HTR-8/SVneo (cell line): Measurements from ENCODE around the gene CACNB2.
"Not testable (repeated sequence)": the region's sequence is repeated elsewhere in the genome, so short reads cannot be mapped to it uniquely, and the experiment has no call there.

Experiments
- DNase-seq: peaks from one replicate; pipeline ENCODE4 v3.0.0; 2011; ENCODE audit warnings: low spot score, mixed read lengths; ENCODE audit not compliant: insufficient read length
- FAIRE-seq: peaks from 2 replicates; lab custom pipeline; 2011; peaks lifted over from hg19 to GRCh38; lab: Jason Lieb, UNC

Gene CACNB2

DNA sequence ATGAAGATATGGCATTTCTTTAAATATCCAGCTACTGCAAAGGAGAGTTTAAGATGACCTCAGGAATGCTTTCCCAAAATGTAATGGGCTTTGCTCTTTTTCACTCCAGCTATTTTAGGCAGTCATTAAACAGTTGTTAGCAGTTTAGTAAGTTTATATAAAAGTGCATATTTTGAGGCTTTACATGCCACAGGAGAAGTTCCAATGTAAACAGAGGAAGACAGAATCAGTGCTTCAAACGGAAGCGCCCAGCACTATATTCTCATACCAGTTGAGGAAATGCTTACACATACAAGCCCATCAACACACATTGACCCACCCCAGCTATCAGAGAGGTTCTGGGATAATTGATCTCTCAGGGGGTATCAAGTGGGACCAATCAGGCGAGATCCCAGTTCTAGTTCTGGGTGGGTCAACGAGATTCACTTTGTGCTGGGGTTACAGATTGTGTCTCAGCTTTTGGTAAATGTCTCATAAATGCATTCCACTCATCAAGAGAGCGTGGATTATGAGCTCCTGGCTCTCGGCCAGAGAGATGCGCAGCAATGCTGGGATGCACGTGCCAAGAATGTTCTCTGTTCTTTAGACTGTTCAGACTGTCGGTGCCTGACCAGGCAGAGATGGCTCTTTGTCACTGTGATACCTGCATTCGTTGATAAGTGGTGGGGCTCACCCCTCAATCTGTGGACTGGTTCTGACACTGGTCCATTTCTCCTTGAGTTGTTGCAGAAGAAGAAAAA, 55.0 kb downstream of the CACNB2 start:
- DNase-seq (no peak), FAIRE-seq (no peak)

DNA sequence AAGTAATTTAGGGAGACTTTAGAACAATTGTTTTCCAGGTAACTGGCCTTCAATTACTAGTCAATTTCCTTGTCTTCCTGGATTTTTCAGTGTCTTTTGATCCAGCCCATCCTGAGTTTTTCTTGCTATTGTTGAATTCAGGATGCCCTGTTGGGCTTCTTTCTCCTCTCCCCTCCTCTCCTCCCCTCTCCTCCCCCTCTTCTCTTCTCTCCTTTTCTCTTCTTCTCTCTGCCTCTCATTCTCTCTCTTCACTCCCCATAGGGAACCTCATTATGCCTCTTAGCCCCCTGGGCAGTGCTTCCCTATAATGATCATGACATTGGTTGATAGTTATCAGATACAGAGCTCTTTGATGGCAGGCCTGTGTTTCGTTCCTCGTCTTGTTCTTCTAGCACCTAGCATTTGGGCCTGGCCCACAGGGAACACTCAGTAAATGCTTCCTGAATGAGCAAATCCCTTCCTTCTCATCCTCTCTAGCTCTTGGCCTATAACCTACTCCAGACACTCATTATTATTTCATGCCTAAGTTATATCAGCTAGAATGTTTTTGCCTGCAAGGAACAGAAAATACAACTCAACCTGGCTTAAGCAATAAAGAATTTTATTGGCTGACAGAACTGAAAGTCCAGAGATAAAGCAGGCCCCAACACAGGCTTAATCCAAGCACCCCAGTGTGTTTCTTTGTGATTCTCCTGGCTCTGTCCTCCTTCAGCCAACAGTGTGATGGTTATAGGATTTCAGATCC, 56.8 kb downstream of the CACNB2 start:
- FAIRE-seq: no peak
- DNase-seq: no peak

DNA sequence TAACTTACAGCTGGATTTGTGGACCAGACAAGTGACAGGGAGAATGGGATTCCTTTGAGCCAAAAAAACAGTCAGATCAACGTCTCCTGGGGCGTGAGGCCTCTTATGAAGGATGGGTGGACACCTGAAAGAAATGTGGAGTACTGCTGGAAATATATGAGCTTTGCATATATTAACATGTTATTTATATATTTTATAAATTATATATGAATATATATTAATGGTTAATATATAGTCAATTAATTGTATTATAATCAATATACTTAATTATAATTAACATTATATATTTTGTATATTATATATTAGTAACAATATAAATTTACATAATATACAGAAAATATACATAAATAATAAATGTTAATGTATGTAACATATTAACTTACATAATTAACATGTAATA, 57.5 kb downstream of the CACNB2 start:
- FAIRE-seq: no peak
- DNase-seq: no peak

DNA sequence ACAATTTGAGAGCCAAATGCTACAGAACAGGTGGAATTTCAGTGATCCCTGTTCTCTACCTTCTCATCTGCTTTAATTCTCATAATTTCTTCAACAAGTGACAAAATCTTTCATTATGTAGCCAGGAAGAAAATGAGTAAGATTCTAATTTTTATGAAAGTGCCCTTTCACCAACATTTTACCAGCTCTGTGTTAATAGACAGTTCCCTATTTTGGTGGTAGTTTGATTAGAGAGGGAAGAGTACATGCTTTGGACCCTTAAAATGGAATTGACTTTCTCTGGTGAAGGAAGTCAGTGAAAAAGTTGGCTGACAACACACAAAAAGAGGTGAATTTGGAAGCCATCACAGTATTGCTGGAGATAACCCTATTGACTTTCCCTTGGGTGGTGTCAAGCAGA, 61.7 kb downstream of the CACNB2 start:
- DNase-seq: no peak
- no peak for FAIRE-seq

DNA sequence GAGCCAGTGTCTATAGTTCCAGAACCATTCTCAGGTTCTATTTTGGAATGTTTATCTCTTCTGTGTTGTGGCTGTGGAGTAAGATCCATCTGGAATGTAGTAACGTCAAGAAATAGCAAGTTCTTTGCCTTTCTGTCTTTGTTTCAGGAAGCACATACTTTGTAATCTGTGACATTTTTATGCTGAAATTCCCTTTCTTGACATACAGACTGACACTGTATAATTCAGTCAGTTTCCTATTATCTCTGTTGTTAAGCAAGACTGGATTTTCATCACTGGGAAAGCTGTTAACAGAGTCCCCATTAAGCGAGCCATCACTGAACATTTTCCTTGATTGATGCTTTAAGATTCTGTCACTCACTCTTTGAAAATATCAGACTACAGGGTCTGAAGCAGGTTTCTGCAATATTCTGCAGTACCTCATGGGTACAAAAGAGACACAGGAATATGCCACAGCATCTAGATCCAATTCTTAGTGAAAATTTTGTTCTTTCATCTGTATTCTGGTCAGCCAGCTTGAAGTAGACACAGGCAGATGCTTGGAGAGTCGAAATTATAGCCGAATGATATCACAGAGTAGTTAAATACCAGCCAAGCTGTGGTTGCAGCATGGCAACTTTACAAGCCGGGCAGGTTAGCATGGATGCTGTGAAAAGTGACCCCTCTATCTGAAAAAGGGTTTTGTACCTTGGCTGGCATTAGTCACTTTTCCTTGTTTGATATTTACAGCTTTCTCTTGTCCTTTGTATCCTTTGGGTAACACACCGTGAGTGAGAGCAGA, 62.6 kb downstream of the CACNB2 start:
- no peak for FAIRE-seq
- DNase-seq: no peak

DNA sequence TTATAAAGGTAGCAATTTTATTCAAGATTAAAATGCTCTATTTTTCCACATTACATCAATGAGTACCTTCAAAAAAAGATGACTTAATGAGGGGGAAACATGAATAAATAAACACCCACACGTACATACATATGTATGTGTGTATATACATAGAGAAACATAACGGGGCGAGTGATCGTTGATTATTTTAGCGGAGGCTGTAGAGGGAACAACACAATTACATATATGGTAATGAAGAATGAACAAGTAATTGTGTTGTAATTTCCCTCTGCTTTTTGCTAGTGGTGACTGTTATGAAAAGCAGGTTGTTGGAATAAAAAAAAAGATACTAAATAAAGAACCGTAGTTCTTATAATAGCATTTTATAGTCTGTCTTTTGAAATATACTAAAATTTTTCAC, 63.2 kb downstream of the CACNB2 start:
- DNase-seq (no peak), FAIRE-seq (no peak)

DNA sequence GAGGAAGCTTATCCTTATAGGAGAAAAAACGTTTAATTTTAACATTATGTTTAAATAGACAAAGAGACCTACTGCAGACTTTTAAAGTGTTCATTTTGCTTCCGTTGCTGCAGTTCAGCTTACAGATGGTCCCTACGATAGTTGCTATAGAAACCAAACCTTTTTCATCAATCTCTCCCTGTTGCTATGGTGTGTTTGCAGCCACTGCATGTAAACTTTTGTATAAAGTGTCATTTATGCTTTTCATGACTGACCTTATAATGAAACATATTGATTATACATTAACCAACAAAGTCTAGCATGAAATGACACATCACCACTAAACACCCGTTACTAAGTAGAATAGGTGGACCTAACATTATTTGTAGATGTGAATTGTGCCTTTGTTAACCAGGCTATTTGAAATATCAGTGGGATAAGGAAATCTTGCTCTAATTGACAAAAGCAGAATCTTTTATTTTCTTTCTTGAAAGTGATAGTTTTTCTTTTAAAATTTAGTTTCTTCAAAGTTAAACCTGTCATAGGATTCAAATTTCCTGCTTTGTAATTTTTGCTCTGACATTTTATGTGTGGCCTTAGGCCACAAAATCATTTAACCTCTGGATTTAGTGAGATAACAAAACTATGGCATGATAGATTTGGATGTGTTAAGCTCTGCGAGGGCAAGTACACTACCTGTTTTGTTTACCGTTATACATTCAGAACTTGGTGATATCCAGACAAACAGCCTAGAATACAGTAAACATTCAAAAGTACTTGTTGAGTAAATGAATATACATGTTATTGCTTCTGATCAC, 64.0 kb downstream of the CACNB2 start:
- FAIRE-seq: no peak
- DNase-seq: no peak

DNA sequence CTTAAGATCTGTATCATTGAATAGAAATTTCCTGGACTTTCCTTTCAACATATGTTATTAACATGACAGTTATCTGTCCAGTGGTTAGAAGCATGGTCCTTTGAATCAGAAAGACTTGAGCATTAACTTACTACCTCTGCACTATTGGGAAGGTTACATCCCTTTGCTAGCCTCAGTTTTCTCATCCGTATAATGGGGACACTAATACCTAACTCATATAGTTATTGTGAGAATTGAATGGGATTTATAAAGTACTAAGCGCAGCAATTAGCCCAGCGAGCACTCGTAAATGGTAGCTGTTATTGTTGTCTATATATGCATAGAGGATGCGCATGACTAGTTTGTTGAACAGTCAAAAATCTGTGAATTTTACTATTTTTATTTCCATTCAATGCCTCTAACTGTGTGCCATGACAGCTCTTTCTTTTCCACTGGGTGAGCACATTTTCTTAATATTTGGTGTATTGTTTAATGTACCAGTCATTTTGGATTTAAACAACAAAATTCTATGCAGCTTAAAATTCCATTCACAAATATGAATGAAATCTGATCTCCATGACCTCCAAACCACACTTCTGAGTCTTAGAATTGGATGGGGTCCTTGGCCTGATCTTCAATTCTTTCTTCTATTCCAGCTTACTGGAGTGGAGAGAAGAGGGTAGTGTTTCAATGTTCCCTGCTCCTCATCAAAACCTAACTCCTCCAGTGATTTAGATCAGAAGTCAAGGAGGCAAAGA, 65.0 kb downstream of the CACNB2 start:
- no peak for DNase-seq

DNA sequence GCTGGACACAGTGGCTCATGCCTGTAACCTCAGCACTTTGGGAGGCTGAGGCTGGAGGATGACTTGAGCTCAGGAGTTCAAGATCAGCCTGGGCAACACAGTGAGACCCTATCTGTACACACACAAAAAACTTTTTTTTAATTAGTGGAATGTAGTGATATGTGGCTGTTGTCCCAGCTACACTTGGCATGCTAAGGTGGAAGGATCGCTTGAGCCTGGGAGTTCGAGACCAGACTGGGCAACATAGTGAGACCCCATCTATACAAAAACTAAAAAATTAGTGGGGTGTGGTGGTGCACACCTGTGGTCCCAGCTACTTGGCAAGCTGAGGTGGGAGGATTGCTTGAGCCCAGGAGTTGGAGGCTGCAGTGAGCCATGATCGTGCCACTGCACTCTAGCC, 68.0 kb downstream of the CACNB2 start:
- not testable (repeated sequence) for DNase-seq, FAIRE-seq

More for the DNA sequence above, 65.0 kb downstream of the CACNB2 start:
- no peak for FAIRE-seq

DNA sequence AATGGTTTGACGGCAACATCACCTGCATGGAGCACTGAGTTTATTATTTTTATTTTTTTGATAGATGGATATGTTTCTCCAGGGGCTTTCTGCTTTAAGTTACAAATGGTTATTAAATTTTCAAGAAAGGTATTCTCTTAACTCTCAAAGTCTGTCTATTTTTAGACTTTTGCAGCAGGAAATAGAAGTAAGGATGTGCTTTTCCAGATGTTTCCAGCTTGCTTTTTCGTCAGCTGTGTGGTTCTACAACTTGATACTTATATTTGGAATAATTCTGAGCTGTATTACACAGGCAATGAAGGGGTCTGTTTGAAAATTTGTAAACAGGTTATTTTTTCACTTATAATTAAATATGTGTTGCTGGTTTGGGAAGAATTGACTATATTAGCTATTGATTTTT, 69.0 kb downstream of the CACNB2 start:
- DNase-seq: no peak
- FAIRE-seq: no peak

DNA sequence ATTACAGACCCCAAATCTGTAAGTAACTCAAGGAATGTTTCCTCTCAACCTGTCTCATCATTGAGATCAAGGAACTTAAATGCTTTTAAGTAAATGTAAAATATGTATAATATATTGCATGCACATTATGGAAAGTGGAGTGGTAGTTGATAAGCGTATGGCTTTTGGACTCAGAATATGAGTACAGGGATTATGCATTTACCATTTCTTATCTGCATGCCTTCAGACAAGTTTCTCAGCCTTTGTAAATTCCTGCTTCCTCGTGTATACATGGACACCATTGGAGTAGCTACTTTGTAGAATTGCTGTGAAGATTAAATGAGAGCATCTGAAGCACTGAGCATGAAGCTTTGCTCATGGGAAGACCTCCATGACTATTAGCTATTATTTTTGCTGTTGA, 70.5 kb downstream of the CACNB2 start:
- DNase-seq: no peak
- no peak for FAIRE-seq

DNA sequence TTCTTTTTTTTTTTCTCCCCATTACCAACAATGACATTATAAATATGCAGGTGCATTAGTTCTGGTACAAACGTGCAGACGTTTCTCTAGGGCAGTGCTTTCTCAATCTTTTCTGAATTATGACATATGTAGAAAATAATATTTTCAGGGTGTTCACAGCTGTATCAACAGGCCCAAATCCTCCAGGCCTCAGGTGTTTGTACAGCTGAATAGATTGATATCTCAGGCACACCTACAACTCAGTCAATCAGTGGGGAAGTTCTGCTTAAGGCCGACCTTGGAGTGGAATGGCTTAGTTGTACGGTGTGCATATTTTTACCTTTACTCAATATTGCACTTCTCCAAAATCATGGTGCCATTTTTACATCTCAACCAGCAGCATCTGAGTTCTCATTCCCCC, 71.6 kb downstream of the CACNB2 start:
- FAIRE-seq (no peak), DNase-seq (no peak)

DNA sequence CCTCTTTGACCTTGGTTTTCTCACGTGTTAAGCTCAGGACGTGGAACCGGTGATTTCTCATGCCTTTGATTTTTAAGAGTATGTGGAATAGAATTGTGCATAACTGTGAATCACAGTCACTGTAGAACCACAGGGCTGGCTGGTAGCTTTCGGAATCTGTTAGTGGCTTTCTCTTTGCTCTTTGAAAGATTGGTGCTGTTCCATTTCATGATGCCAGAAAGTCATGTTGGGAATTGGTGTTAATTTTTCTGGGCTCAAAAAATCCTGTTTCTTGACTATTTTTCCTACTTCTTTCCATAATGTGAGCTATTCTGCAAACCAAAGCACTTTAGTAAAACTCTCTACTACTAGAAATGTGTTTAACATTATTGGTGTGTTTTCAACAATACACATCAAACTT, 73.0 kb downstream of the CACNB2 start:
- DNase-seq: no peak
- FAIRE-seq: no peak

DNA sequence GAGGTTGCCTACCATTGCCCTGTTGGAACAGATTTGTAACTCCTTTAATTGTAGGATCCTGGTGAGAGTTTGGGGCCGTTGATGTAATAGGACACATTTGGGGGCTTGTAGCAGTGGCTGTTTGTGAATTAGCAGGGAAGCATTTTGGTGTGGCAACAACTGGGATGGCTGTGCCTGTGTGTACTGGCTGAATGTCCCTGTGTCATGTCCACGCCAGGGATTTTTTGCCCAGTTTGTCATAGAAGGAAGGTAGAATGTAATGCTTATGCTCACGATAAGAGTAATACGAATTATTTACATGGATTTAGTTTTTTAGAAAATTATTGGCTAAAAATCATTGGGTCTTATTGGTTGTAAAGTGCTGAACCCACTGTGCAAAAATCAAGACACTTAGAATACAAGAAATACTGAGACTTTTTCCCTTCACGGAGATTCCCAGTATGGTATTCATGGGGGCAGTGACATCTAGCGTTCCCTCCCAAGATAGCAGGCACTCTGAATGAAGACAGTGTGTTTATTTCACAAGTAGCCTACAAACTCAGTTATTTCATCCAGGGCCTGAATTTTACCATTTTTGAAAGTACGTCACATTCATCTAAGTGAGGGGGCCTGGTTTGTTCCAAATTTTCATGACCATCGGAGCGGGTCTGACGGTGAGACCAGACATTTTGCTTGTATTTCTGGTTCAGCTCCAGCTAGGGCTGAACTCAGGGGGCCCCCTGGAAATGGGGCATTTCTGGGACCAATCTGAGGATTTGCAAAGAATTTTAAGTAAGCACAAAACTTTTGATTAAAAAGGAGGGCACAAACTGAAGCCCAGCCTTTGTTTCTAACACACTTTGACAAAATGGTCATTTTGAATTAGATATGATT, 74.7 kb downstream of the CACNB2 start:
- DNase-seq: peak; percentile 46
- no peak for FAIRE-seq

DNA sequence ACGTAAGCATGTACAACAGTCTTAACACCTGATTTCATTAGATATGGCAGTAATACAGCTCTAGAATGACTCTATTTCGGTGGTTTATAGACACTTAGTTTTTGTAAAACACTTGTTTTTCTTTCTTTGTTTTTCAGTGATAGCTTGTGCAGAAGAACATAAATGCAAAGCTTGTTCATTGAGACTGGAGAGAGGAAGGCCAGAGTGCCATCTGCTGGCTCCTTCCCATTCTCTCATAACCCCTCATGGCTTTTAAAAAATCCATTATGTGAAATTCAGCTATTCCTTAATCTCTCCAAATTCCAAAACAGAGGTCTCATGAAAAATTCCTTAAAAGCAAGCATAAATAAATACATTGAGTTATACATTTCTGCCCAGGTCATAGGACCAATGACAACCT, 76.3 kb downstream of the CACNB2 start:
- peak; percentile 10 for DNase-seq

DNA sequence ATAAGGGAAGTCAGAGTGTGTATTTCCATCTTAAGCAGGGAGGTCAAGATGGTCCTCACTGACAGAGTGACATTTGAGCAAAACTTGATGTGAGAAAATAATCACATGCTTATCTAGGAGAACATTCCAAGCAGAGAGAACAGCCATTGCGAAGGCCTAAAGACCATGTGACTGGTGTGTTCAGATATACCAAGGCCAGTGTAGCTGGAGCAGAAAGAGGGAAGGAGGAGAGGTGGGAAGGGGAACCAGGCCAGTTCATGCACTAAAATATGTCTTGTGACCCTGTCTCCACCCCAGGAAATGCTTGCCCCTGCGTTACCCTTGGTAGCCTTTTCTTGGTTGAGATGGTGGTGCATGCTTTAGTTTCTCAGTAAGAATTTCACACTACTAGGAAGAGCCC, 77.4 kb downstream of the CACNB2 start:
- FAIRE-seq (no peak), DNase-seq (no peak)

More for the DNA sequence above, 76.3 kb downstream of the CACNB2 start:
- no peak for FAIRE-seq

DNA sequence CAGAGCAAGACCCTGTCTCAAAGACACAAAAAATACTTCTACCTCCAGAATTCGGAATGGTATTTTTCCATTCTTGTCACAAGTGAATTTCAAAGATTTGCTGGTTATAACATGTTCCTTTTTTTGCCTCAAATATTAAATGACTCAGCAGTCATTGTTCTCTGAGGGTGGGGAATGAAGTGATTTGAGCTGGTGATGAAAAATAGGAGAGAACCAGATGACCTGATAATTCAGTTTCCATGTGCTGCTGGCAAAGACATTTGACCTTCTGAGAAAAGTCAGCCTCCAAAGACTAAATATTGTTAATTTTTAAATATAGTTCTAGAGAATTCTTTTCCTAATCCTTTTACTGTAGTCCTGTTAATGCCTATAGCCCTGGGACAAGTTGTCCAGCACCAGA, 78.9 kb downstream of the CACNB2 start:
- DNase-seq (no peak), FAIRE-seq (no peak)

DNA sequence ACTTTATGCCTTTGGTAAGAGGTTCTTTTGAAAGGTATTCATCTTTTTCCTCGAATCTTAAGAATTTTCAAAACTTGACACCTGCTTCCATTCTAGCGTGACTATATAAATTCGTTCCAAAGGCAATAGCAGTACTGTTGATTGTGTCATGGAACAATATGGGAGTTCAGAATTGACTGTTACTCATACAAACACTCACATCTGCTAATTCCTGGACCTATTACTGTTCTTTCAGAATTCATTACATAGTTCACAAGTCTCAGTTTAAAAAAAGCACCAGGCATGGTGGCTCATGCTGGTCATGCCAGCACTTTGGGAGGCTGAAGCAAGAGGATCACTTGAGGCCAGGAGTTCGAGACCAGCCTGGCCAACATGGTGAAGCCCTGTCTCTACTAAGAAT, 80.9 kb downstream of the CACNB2 start:
- no peak for DNase-seq
- no peak for FAIRE-seq

DNA sequence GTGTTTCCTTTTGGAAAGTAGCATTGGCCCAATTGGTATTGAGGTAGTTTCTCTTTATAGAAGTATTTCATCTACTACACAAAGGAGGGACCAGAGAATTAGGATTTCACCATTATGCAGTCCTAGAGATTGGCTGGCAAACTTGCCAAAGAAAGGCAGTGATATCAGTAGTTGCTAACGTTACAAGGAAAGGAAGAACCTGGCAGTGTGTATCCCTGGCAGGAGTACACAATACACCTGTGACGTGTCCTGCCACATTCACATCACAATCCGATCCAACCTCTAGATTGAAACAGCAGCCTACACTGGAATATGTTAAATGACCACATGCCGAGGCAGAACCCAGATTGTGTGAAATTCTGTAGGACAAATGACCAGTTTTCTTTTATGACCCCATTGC, 81.7 kb downstream of the CACNB2 start:
- FAIRE-seq (no peak), DNase-seq (no peak)
